LNCAP (cell line): ENCODE measurements around the gene SMC1B.

Experiments used
- TF ChIP-seq, protein P1 (sequence below): fragments of 450-650 bp; IDR thresholded peaks from 2 replicates; pipeline ENCODE4 v1.5.1; 2017; ENCODE audit warnings: mild to moderate bottlenecking

The SMC1B gene

GRCh38 chr22:45399712-45400445 is 13.5 kb downstream of the SMC1B start:
- TF ChIP-seq, protein P1, sequence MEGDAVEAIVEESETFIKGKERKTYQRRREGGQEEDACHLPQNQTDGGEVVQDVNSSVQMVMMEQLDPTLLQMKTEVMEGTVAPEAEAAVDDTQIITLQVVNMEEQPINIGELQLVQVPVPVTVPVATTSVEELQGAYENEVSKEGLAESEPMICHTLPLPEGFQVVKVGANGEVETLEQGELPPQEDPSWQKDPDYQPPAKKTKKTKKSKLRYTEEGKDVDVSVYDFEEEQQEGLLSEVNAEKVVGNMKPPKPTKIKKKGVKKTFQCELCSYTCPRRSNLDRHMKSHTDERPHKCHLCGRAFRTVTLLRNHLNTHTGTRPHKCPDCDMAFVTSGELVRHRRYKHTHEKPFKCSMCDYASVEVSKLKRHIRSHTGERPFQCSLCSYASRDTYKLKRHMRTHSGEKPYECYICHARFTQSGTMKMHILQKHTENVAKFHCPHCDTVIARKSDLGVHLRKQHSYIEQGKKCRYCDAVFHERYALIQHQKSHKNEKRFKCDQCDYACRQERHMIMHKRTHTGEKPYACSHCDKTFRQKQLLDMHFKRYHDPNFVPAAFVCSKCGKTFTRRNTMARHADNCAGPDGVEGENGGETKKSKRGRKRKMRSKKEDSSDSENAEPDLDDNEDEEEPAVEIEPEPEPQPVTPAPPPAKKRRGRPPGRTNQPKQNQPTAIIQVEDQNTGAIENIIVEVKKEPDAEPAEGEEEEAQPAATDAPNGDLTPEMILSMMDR: no peak

DNA sequence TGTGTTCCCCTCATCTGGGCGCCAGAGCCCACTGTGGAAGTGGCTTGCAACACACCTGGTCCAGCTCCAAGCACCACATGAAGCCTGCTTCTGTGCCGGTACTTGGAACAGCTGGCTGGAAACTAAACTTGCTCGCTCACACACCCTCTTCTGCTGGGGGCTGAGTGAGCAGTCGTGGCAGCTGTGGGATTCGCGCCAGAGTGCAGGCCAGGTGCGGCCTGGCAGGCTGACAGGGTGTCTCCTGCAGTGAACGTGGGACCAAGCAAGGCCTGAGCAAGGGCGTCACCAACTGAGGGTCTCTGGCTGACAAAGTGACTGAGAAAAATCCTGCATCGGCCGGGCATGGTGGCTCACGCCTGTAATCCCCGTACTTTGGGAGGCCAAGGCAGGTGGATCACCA is 15.2 kb downstream of the SMC1B start:
- TF ChIP-seq, protein P1: no peak

- TF ChIP-seq, protein P1: no peak
Observed at GRCh38 chr22:45397806-45398205, 15.6 kb downstream of the SMC1B start.

DNA sequence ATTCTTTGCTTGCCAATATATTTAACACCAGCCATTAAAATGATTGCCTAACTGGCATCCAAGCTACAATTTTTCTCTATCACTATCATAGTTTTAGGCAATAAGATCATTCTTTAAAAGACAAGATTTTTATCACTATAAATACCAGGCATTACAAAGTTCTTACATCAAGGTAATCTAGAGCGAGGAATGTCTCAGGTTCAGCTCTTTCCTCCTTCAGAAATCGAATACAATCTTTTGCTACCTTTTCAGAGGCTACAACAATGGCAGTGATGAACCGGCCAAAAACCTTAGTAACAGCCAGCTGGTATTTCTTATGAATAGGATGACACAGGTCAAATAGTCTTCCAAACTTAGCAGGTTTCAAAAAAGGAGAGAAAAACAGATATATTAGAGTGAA is 23.9 kb downstream of the SMC1B start:
- TF ChIP-seq, protein P1: no peak

GRCh38 chr22:45381348-45381747 is 32.1 kb downstream of the SMC1B start:
- TF ChIP-seq, protein P1: no peak

DNA sequence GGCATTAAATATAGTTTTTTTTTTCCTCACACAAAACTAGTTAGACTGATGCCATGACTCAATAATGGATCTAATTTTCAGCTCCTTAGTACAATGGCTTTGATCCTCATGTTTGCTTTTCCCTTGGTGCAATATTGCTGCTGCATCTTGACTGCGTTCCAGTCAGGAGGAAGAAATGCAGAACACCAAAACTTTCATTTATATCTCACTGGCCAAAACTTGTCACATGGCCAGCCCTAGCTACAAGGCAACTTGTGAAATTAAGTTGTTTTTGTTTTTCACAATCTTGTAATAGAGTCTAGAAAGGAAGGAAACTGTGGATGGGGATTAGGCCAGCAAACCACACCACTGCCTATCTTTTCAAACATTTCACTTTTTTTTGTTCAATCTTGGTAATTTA is 36.7 kb downstream of the SMC1B start:
- TF ChIP-seq, protein P1: no peak

DNA sequence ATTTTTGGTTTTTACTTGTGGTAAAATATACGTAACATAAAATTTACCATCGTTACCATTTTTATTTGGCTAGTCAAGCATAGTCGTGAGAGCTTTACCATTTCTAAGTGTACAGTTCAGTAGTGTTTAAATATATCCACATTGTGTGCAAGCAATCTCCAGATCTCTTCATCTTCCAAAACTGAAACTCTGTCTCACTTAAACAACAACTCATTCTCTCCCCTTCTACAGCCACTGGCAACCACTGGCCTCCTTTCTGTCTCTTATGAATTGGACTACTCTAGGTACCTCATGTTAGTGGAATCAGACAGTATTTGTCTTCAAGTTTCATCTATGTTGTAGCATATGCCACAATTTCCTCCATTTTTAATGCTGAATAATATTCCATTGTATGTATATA is 37.4 kb downstream of the SMC1B start:
- TF ChIP-seq, protein P1: no peak

DNA sequence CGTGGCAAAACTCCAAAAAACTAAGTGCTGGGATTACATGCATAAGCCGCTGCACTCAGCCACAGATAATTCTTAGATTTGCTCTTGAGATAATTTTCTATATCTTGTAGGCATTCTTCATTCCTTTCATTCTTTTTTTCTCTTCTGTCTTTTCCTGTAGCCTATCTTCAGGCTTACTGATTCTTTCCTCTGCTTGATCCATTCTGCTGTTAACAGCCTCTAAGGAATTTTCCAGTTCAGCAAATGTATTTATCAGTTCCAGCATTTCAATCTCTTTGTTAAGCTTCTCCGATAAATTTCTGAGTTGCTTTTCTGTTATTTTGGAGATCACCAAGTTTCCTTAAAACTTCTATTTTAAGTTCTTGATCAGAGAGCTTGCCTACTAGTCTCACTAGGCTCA is 46.7 kb downstream of the SMC1B start:
- TF ChIP-seq, protein P1: no peak
